HCT116 (cell line): ENCODE results near the gene SLC9B1. TPM values are rescaled to one million over a fixed set of nuclear protein-coding genes. Genes with fewer than 3 reads are reported as not detected.

Experiments
- ATAC-seq: fragments of 200-7000 bp; cut with Tn5 transposase; 2 replicates; pipeline ENCODE4 v1.9.1; 2020; ENCODE audit warnings: mild to moderate bottlenecking, moderate library complexity
- BruUV-seq: library from RNA; stranded (reverse); fragments of 400-500 nt; replicated peaks from 2 replicates; lab custom pipeline; 2021; lab: Mats Ljungman, UMichigan
- CTCF ChIA-PET: fragments of 300-600 bp; sonication (Branson Sonifier 250); formaldehyde crosslinking; loops from one replicate; lab custom pipeline; 2021; ENCODE audit warnings: antibody characterized with exemption; lab: Charles Lee
- POLR2A ChIA-PET: fragments of 300-600, 350-600 bp; sonication (Branson Sonifier 250); formaldehyde crosslinking; loops from one replicate; lab custom pipeline; 2021; ENCODE audit warnings: antibody characterized with exemption; lab: Charles Lee
- RAD21 ChIA-PET, 2 experiments: fragments of 300-600 bp; sonication (Branson Sonifier 250); formaldehyde crosslinking; loops; one replicate each; lab custom pipeline; 2023; ENCODE audit warnings: low total read pairs in 2 of 2; ENCODE audit not compliant: uncharacterized antibody in 2 of 2, unreplicated experiment in 2 of 2, low non-redundant PET in 1 of 2; lab: Charles Lee
- DNase-seq: peaks from one replicate; pipeline ENCODE4 v3.0.0-alpha.2; 2010; ENCODE audit warnings: low read depth, low spot score
- H2AFZ ChIP-seq: fragments of 200-600 bp; shearing (Covaris generic), sonication (generic); 2 replicates; pipeline ENCODE4 v1.6.1; 2017; ENCODE audit warnings: low read depth, mixed run types, mixed read lengths, antibody characterized with exemption, low read length; ENCODE audit not compliant: poor library complexity, severe bottlenecking
- H3K27ac ChIP-seq: 2 replicates; pipeline ENCODE4 v1.5.1; 2012; ENCODE audit warnings: low read depth, low read length
- H3K27me3 ChIP-seq: fragments of 200-600 bp; sonication (generic); 2 replicates; pipeline ENCODE4 v1.6.1; 2016; ENCODE audit warnings: mixed run types, low read length, mixed read lengths; ENCODE audit not compliant: insufficient read depth
- H3K36me3 ChIP-seq, 2 experiments: fragments of 200-500 bp in 1 of 2; fragments of 200-600 bp in 1 of 2; sonication (Bioruptor generic) in 1 of 2; sonication (generic) in 1 of 2; 2 replicates each; pipeline versions ENCODE4 v1.5.1 to v1.6.1; 2014 to 2016; ENCODE audit warnings: low read length in 2 of 2, inconsistent platforms in 1 of 2, mixed read lengths in 1 of 2, mixed run types in 1 of 2; ENCODE audit not compliant: insufficient read depth in 2 of 2, control insufficient read depth in 1 of 2
- H3K4me1 ChIP-seq, 2 experiments: fragments of 200-600 bp in 1 of 2; sonication (generic) in 1 of 2; 2 replicates each; pipeline versions ENCODE4 v1.5.1 to v1.6.1; 2012 to 2017; ENCODE audit warnings: low read length in 2 of 2, inconsistent platforms in 1 of 2, mild to moderate bottlenecking in 1 of 2, mixed read lengths in 1 of 2, mixed run types in 1 of 2, moderate library complexity in 1 of 2; ENCODE audit not compliant: insufficient read depth in 2 of 2, control insufficient read depth in 1 of 2
- H3K4me2 ChIP-seq: fragments of 200-600 bp; sonication (generic); 2 replicates; pipeline ENCODE4 v1.6.1; 2017; ENCODE audit warnings: mixed run types, low read length, mixed read lengths
- H3K4me3 ChIP-seq, 2 experiments: fragments of 200-600 bp in 1 of 2; sonication (generic) in 1 of 2; replicated peaks in 1 of 2; 2 replicates each; pipeline ENCODE4 v1.5.1; 2011 to 2016; ENCODE audit warnings: low read length in 2 of 2, control low read depth in 1 of 2, low read depth in 1 of 2, mild to moderate bottlenecking in 1 of 2, mixed read lengths in 1 of 2, mixed run types in 1 of 2
- H3K79me2 ChIP-seq: fragments of 200-600 bp; sonication (generic); 2 replicates; pipeline ENCODE4 v1.6.1; 2017; ENCODE audit warnings: mild to moderate bottlenecking, mixed run types, low read length, moderate library complexity, mixed read lengths; ENCODE audit not compliant: insufficient read depth
- H3K9ac ChIP-seq: fragments of 200-600 bp; sonication (generic); 2 replicates; pipeline ENCODE4 v1.6.1; 2016; ENCODE audit warnings: low read length, mixed read lengths
- H3K9me2 ChIP-seq: fragments of 200-600 bp; sonication (generic), shearing (Covaris generic); 2 replicates; pipeline ENCODE4 v1.6.1; 2017; ENCODE audit warnings: mixed run types, mild to moderate bottlenecking, moderate library complexity; ENCODE audit not compliant: insufficient read depth
- H3K9me3 ChIP-seq, 2 experiments: fragments of 200-500 bp in 1 of 2; fragments of 200-600 bp in 1 of 2; sonication (Bioruptor generic) in 1 of 2; sonication (generic) in 1 of 2; 2 replicates each; pipeline ENCODE4 v1.6.1; 2014 to 2017; ENCODE audit warnings: low read length in 2 of 2, mixed read lengths in 2 of 2, inconsistent platforms in 1 of 2, low read depth in 1 of 2, mild to moderate bottlenecking in 1 of 2, mixed run types in 1 of 2, moderate library complexity in 1 of 2; ENCODE audit not compliant: control insufficient read depth in 1 of 2, insufficient read depth in 1 of 2
- H4K20me1 ChIP-seq: fragments of 200-600 bp; sonication (generic), shearing (Covaris generic); 2 replicates; pipeline ENCODE4 v1.6.1; 2017; ENCODE audit warnings: mixed run types, mild to moderate bottlenecking, moderate library complexity; ENCODE audit not compliant: insufficient read depth
- ATF3 ChIP-seq: IDR thresholded peaks from 2 replicates; pipeline ENCODE4 v1.6.1; 2012
- CBX3 ChIP-seq: IDR thresholded peaks from 2 replicates; pipeline ENCODE4 v1.6.1; 2012; ENCODE audit warnings: low read depth
- CEBPB ChIP-seq: IDR thresholded peaks from 2 replicates; pipeline ENCODE4 v1.6.1; 2012; ENCODE audit warnings: low read depth
- EZH2 ChIP-seq: fragments of 200-600 bp; sonication (generic); IDR thresholded peaks from 2 replicates; pipeline ENCODE4 v1.6.1; 2017; ENCODE audit warnings: antibody characterized with exemption, mixed run types
- EZH2phosphoT487 ChIP-seq: fragments of 200-600 bp; IDR thresholded peaks from 2 replicates; pipeline ENCODE4 v1.6.1; 2018; ENCODE audit warnings: antibody characterized with exemption, borderline replicate concordance
- FOSL1 ChIP-seq: IDR thresholded peaks from 2 replicates; pipeline ENCODE4 v1.6.1; 2012; ENCODE audit warnings: low read depth
- MAX ChIP-seq: IDR thresholded peaks from 2 replicates; pipeline ENCODE4 v1.6.1; 2012
- POLR2A ChIP-seq: IDR thresholded peaks from 2 replicates; pipeline ENCODE4 v1.7.0; 2011; ENCODE audit warnings: borderline replicate concordance; ENCODE audit not compliant: insufficient read depth, insufficient read length; ENCODE audit errors: extremely low read depth
- REST ChIP-seq: IDR thresholded peaks from 2 replicates; pipeline ENCODE4 v1.6.1; 2012; ENCODE audit warnings: low read depth
- SIN3A ChIP-seq: IDR thresholded peaks from 2 replicates; pipeline ENCODE4 v1.6.1; 2012; ENCODE audit warnings: low read depth
- SP1 ChIP-seq: IDR thresholded peaks from 2 replicates; pipeline ENCODE4 v1.6.1; 2012; ENCODE audit warnings: low read depth
- ZBTB33 ChIP-seq: IDR thresholded peaks from 2 replicates; pipeline ENCODE4 v1.6.1; 2011; ENCODE audit warnings: mild to moderate bottlenecking, low read length, moderate library complexity; ENCODE audit not compliant: insufficient replicate concordance; ENCODE audit errors: extremely low read depth
- ZFX ChIP-seq: fragments of 450-650 bp; IDR thresholded peaks from 2 replicates; pipeline ENCODE4 v1.6.1; 2017
- ZNF274 ChIP-seq: fragments of 200-500 bp; sonication (Bioruptor generic); IDR thresholded peaks from 2 replicates; pipeline ENCODE4 v1.6.1; 2014; ENCODE audit warnings: mild to moderate bottlenecking, low read depth, low read length, inconsistent platforms
- intact Hi-C: fragments of 100-400 bp; cut with micrococcal nuclease; formaldehyde crosslinking; loops from 2 replicates; pipeline ENCODE4 v1.10.0; 2022
- total RNA-seq: library from RNA; stranded (reverse); gene quantifications from one replicate; pipeline ENCODE4 v1.2.1, GENCODE V29; 2021; ENCODE audit not compliant: unreplicated experiment

The SLC9B1 gene
- total RNA-seq, 1 experiment from 2014 or later, result 0.74 TPM

GRCh38 chr4:102959496-102959895, 60.0 kb downstream of the SLC9B1 start:
- Histone ChIP-seq H3K4me1 (no peaks in the 10 kb centered on the region), H4K20me1 (no peaks in the 10 kb centered on the region), H3K4me3 (no peak overlapping the region), H3K36me3 (no peaks in the 10 kb centered on the region), H3K79me2 (no peaks in the 10 kb centered on the region), H3K9me2 (no peaks in the 10 kb centered on the region), H2AFZ (no peak overlapping the region), H3K9ac (no peak overlapping the region), H3K27me3 (no peaks in the 10 kb centered on the region), H3K9me3 (no peaks in the 10 kb centered on the region), H3K27ac (no peak overlapping the region), H3K4me2 (no peak overlapping the region)
- ChIA-PET CTCF (no interaction called here), POLR2A (no interaction called here), RAD21 (no interaction called here)
- ATAC-seq (no peak), DNase-seq (no peak)
- intact Hi-C loops, result no loop called here
- TF ChIP-seq ZNF274, result no peak
- TF ChIP-seq ATF3, result no peak
- TF ChIP-seq FOSL1, result no peak
- no TSS peak for BruUV-seq

- Histone ChIP-seq H2AFZ (no peak overlapping the region), H3K36me3 (no peaks in the 10 kb centered on the region), H3K27ac (no peak overlapping the region), H4K20me1 (no peaks in the 10 kb centered on the region)
- TF ChIP-seq CBX3, result no peak
- TF ChIP-seq SP1, result no peak
- TF ChIP-seq ZNF274, result no peak
- no peak for TF ChIP-seq FOSL1
- TF ChIP-seq REST, result no peak
- TF ChIP-seq EZH2phosphoT487, result no peak
- no peak for TF ChIP-seq SIN3A
- no peak for TF ChIP-seq ZFX
- TF ChIP-seq POLR2A, result no peak
- TF ChIP-seq CEBPB, result no peak
- no peak for TF ChIP-seq EZH2
- TF ChIP-seq ZBTB33, result no peak
- no peak for TF ChIP-seq MAX
- TF ChIP-seq, all 23 proteins: peak for 0
- H3K27me3 ChIP-seq, result no peaks in the 10 kb centered on the region
- no peak for ATAC-seq
- no TSS peak for BruUV-seq
- no peaks in the 10 kb centered on the region for H3K9me3 ChIP-seq
- no peaks in the 10 kb centered on the region for H3K79me2 ChIP-seq
- CTCF ChIA-PET, result no interaction called here
- H3K4me1 ChIP-seq, result no peaks in the 10 kb centered on the region
- DNase-seq, result no peak
- POLR2A ChIA-PET, result no interaction called here
- no peak overlapping the region for H3K9ac ChIP-seq
- no peak overlapping the region for H3K4me2 ChIP-seq
- no peaks in the 10 kb centered on the region for H3K9me2 ChIP-seq
- H3K4me3 ChIP-seq, result no peak overlapping the region
- intact Hi-C loops, result no loop called here
- RAD21 ChIA-PET, result no interaction called here
Measured at GRCh38 chr4:102945066-102945465, 74.4 kb downstream of the SLC9B1 start.
